NOMO-1 treated with dmso at 0.1 percent for 144 hours (cell line): ENCODE results near the gene CPHXL.
A peak's percentile ranks its signal among the peaks of the same experiment; 100 is the strongest.

Source experiments
- DNase-seq: peaks from one replicate; lab custom pipeline; 2025; ENCODE audit not compliant: unreplicated experiment; lab: John Stamatoyannopoulos, UW

The CPHXL gene

GRCh38 chr16:75726390-75726789 is at the start of gene CPHXL:
CPHXL (minus strand) TSS chr16:75726490; CDS start chr16:75726442, 48 bp downstream.
- DNase-seq: no peak

- peak; percentile 37 for DNase-seq
These were observed 47.9 kb upstream of the CPHXL start for GRCh38 chr16:75774197-75774596.

- no peak for DNase-seq
These were observed 43.8 kb upstream of the CPHXL start for GRCh38 chr16:75770051-75770450.

- DNase-seq: peak; percentile 36
These were observed 38.0 kb upstream of the CPHXL start for GRCh38 chr16:75764154-75764768.

- no peak for DNase-seq
These were observed 36.9 kb upstream of the CPHXL start for GRCh38 chr16:75763204-75763603.

GRCh38 chr16:75762746-75763145 is 36.5 kb upstream of the CPHXL start:
- no peak for DNase-seq

GRCh38 chr16:75761108-75761507 is 34.8 kb upstream of the CPHXL start:
- no peak for DNase-seq

- no peak for DNase-seq
These were observed 33.8 kb upstream of the CPHXL start for GRCh38 chr16:75760018-75760519.

GRCh38 chr16:75758215-75758614 is 31.9 kb upstream of the CPHXL start:
- no peak for DNase-seq

GRCh38 chr16:75754141-75754540 is 27.9 kb upstream of the CPHXL start:
- no peak for DNase-seq

GRCh38 chr16:75750528-75750927 is 24.2 kb upstream of the CPHXL start:
- no peak for DNase-seq

- DNase-seq: no peak
These were observed 20.1 kb upstream of the CPHXL start for GRCh38 chr16:75746359-75746758.

GRCh38 chr16:75745823-75746222 is 19.5 kb upstream of the CPHXL start:
- DNase-seq: no peak

GRCh38 chr16:75745242-75745641 is 19.0 kb upstream of the CPHXL start:
- peak; percentile 6 for DNase-seq

- DNase-seq: no peak
These were observed 16.2 kb upstream of the CPHXL start for GRCh38 chr16:75742424-75743047.

- DNase-seq: no peak
These were observed 7.3 kb upstream of the CPHXL start for GRCh38 chr16:75733305-75734211.

GRCh38 chr16:75732871-75733270 is 6.6 kb upstream of the CPHXL start:
- no peak for DNase-seq

GRCh38 chr16:75727221-75727620 is 931 bp upstream of the CPHXL start:
- DNase-seq: no peak

- no peak for DNase-seq
These were observed 7.8 kb downstream of the CPHXL start for GRCh38 chr16:75718452-75718851.

- no peak for DNase-seq
These were observed 11.6 kb downstream of the CPHXL start for GRCh38 chr16:75714661-75715060.

GRCh38 chr16:75710344-75710743 is 15.9 kb downstream of the CPHXL start:
- DNase-seq: no peak

GRCh38 chr16:75703306-75703705 is 23.0 kb downstream of the CPHXL start:
- DNase-seq: no peak
